Kasumi-1 (cell line): ENCODE measurements around the gene HSD11B2.

Experiments
- DNase-seq, 2 experiments: peaks; one replicate each; lab custom pipeline; 2025; lab: John Stamatoyannopoulos, UW

The HSD11B2 gene

GRCh38 chr16:67430977-67431774, at the start of gene HSD11B2:
HSD11B2 (plus strand) TSS chr16:67431121; CDS start chr16:67431249, 128 bp downstream.
- DNase-seq = no peak

DNA sequence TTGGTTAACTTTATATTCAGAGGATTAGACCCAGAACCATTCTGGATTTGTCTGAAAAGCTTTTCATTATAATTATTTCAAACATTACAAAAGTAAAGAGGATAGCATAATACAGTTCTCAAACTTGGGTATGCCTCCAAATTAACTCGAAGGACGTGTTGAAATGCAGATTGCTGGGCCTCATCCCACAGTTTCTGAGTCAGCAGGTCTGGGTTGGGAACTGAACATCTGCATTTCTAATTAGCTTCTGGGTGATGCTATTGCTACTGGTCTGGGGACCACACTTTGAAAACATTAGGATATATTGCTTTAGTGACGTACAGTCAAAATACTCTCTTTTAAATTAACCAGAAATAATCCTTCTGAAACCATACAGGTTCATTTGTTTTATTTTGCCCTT, 47.6 kb upstream of the HSD11B2 start:
- DNase-seq = no peak

DNA sequence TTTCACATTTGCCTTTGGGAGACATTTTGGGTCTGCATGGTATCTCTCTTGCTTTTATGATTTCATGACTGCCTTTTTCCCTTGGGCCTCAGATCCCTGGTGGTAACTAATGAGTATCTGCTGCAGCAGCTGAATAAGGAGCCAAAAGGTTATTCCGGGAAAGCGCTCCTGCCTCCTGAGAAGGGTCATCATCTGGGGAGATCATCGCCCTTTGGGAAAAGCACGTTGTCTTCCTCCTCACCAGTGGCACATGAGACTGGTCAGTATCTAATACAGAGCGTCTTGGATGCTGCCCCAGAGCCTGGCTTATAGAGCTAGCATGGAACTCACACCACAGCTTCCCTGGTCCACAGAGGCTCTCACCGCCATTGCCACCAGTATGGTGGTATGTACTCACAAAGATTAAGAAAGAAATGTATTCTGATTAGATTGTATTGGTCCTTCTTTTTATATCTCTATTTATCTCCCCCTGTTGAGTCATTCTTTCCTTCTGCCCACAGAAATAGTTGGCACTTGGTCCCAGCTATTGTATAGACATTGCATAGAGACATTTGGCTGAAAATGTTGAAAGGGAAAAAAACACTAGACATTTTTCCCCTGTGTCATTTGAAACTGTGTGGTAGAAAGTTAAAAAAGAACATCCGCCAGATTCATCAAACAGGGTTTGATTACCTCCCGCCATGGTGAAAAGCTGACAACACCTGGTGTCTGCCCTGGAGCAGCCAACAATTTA, 46.0 kb upstream of the HSD11B2 start:
- no peak for DNase-seq

DNA sequence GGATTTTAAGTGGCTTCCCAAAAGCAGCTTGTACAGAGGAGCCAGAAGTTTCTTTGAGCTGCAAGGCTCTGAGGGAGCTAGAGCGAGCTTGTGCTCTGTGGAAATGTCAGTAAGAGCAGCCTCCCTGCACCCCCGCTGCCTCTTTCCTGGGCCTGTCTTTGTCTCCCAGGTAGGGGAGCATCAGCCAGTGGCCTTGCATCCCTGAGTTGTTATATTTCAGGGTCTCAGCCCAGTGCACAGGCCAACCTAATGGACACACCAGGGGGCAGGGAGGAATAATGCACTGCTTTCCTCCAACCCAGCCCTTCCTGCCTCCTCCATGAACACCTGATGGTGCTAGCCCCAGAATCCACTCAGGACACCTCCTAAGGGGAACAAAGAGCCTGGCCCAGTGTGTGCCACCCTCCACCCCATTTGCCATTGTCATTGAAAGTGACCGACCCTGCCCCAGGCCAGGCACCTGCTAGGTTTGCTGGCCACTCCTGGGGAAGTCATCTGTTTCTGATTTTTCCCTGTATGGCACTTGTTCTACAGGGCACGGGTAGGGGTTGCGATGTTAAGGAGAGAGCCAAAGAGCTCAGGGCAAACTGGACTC, 44.0 kb upstream of the HSD11B2 start:
- DNase-seq = no peak

GRCh38 chr16:67387479-67388079, 43.3 kb upstream of the HSD11B2 start:
- DNase-seq = no peak

- no peak for DNase-seq
Measured at GRCh38 chr16:67388191-67388590, 42.7 kb upstream of the HSD11B2 start.

DNA sequence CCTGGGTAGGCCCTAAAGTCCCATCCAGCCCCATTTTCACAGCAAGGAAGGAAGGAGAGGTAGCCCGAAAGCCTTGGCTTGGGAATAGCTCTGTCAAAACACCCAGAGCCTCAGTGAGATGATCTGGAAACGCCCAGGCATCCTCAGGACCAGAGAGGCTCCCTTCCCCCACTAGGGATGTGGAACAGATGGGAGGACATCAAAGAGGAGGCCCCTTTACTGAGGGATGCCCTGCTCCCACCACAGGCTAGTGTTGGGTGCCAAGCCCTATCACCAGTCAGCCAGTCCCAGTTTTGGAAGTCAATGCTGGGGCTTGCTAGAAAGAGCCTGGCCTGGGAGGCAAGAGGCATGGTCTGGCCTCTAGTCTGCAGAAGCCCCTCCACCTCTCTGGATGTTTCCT, 42.3 kb upstream of the HSD11B2 start:
- DNase-seq = no peak

DNA sequence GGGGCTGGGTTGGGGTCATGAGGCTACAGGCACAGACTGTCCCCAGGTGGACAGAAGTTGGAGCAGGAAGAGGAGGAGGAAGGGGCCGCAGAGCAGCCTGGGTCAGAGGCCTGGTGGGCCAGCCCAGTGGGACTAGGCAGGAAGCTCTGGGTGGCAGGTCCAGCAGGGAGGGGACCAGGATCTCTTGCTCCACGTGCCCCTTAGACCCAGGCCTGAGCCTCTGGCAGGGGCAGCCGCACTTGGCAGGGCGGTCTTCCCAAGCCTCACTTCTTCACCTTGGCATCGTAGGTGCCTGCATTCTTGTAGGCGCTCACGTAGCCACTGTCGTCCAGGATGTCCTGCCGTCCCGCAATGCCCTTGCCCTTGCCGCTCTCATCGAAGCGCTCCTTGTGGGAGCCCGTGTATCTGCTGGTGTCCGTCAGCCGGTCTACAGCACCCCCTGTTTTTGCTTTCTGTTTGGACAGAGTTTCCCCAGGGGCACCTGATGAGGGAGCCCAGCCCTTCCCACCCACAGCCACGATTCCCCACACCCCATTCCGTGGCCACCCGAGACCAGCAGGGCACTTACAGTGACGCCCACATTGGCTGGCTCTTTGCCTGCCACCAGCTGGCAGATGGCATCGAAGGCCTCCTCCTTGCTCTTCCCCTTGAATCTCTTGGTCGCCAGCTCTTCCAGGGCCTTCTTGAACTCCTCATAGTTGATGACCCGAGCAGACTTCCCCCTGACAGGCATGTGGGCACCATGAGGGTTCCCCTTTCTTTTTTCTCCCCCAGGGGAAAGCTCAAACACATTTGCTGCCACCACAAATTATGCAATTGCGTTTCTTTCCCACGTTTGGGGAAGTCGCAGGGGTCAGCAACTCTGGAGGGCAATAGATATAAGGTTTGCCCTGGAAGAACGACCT, 40.8 kb upstream of the HSD11B2 start:
- peak; percentile 58 to 67 for DNase-seq

DNA sequence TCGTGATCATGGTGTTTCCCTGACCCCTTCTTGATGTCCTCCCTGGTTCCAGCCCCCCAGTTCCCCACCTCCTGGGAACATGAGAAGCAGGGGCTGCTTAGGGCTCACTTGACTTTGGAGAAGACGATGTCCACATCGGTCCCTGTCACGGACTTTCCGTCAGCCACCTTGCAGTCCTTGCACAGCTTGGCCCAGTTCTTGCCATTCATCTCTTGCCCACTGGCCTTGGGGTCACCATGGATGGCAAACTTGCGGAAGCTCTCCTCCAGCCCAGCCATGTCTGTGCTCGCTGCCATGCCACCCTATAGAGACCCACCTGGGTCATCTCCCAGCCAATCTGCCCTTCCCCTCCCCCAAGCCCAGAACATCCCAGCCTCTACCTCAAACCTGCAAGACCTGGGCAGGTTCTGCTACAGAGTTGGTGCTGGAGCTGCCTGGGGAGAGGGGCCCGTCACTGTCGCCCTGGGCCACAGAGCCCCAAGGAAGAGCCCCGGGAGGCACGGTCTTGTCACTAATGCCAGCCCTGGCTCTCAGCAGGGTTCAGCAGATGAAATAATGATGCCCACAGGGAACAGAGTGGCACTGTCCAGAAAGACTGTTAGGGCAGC, 40.0 kb upstream of the HSD11B2 start:
- no peak for DNase-seq

DNA sequence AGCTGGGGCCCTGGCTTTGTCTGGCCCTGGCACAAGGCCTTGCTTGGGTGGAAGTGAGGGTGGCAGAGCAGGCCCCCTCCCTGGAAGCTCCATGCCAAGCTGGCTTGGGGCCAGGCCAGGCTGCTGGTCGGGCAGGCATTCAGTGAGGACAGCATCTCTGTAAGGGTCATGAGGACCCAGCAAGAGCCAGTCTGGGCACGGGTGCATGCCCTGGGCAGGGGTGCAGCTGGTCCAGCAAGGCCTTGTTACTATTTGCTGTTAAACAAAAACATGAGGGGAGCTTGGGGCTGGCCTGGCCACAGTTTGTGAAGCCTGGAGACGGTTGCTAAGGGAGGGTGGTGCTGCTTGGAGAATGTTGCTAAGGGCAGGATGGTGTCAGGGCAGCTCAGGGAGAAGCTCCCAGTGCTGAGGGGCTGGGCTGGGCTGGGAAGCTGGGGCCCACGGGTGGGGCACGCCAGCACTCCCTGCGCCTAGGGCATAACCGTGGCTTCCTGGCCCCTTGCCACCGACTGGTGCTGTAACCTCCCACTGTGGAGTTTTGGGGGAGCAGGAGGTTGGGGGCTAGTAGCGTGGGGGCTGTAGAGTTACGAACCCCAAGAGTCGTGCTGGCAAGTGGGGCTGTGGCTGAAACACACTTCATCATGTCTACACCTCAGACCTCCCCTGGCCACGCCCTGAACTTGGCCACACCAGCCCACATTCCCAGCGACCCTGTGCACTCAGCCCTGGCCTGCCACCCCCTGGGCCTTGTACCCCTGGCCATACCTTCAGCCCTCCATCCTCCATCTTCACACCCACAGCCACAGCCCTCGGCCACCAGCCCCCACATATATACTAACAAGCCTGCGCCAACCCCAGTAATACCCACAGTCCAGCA, 39.3 kb upstream of the HSD11B2 start:
- DNase-seq = no peak

- no peak for DNase-seq
Measured at GRCh38 chr16:67392301-67393059, 38.4 kb upstream of the HSD11B2 start.

DNA sequence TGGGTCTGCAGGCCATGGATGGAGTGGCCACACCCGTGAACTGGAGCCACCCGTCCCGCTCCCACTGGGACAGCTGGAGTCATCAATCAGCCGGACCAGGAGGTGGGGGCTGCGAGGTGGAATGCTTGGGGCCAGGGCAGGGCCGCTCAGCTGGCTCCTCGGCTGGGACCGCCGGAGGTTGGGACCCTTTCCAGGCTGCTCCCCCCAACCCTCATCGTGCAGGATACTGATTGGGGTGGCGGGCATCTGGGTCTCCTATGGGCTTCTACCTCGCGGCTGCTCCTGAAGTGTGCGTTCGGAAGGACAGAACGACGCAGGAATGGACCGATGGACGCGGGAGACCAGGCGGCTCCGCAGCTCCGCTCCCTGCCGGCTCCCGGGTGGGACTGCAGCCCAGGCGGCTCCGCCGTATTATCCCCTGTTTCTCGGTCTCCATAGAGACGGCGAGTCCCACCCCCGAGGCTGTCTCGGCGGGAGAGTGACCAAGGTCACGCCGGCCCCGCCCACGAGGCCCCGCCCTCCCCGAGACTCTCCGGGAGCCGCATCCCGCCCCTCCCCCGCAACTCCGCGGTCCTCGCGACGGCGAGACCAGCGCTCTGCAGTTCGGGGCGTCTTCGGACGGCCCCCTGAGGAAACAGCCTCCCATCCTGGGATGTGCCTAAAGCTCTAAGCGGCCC, 37.7 kb upstream of the HSD11B2 start, which contains the start of gene TPPP3:
Gene TPPP3 (minus strand): TSS at position 388 of the 677 bp plus-strand sequence. CDS start 2,387 bp downstream, outside the sequence.
- DNase-seq = no peak

- no peak for DNase-seq
Measured at GRCh38 chr16:67393788-67394154, 37.1 kb upstream of the HSD11B2 start.

DNA sequence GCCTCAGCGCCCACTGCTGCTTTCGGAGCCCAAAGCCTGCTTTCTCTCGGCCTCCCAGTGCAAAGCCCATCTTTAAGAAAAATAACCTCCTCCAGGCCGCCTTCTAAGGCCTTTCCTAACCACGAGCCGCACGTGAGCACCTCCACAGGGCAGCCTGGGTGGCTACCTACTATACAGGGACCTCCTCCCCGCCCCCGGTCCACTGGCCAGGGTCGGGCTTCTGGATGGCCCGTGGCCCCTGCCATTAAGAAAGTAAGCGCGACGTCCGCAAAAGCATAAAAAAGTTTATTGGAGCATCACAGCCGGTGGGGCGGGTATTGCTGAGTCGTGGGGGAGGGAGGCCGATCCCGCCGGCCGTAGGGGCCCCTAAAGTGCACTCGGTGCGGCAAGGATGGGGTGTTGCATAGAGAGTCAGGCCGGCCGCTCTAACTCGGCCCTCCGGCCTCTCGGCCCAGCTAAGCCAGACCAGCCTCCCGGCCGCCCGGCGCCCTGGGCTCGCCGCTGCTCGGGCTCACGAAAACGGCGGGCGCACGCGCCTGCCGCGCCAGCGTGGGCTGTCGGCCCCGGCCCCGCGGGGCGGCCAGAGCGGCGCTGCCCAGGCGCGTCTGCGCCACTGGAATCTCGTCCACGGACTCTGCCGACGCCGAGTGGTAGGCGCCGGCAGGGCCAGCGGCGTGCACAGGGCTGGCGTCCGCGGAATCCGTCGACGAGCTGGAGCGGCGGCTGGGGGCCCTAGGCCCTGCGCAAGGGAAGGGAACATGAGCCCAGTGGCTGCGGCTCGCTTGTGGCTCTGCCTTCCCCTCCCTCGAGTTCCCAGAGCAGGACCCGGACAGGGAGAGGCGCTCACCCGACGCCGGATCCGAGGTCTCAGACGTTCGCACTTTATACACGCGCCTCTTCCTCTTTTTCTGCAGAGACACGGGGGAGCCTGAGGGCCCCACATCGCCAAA, 36.5 kb upstream of the HSD11B2 start:
- DNase-seq = peak; percentile 79 to 85

- no peak for DNase-seq
Measured at GRCh38 chr16:67395105-67395457, 35.8 kb upstream of the HSD11B2 start.

DNA sequence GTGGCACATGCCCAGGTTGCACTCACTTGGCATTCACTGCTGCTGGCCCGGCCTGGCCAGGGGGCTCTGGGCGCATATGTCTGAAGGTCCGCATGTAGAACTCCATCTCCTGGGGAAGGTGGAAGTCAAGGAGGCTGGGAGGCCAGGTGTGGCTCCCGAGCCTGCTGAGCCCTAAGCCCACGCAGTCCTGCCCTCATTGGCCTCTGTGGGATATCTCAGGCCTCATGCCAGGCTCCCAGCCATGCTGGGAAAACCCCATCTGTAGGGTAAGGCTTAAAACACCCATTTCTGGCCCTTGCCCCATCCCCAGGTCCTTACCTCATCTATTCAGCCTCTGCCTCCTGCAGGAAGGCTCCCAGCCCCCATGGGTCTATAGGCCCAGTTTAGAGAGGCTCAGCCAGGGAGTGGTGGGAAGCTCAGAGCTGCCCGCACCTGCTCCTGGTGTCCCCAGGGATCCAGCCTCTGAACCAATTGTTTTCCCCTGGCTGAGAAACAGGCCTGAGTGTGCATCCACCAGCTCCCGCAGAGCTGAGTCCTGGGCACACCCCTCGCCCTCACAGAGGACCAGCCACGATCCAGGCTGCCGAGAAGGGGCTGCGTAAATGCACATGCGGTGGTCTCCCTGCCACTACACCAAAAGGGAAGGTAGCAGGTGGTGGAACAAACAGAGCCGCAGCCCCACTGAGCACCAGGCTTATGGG, 35.3 kb upstream of the HSD11B2 start:
- DNase-seq = no peak
